HepG2 (cell line): ENCODE data around the gene DPEP3. TPM values are rescaled to one million over a fixed set of nuclear protein-coding genes. Genes with fewer than 3 reads are reported as not detected.

Experiments
- ATAC-seq: fragments of 200-7000 bp; cut with Tn5 transposase; 3 replicates; pipeline ENCODE4 v1.9.1; 2020; ENCODE audit warnings: mild to moderate bottlenecking, moderate library complexity
- BruUV-seq: library from RNA; stranded (reverse); fragments of 400-500 nt; replicated peaks from 2 replicates; lab custom pipeline; 2021; lab: Mats Ljungman, UMichigan
- CTCF ChIA-PET: fragments of 300-600 bp; formaldehyde crosslinking; extraction: SDS; loops from one replicate; lab custom pipeline; 2021; ENCODE audit warnings: low total read pairs, inconsistent platforms, low intra/inter-chr PET ratio; lab: Yijun Ruan, JAX
- POLR2A ChIA-PET: fragments of 350-600 bp; sonication (Branson Sonifier 250); formaldehyde crosslinking; loops from one replicate; lab custom pipeline; 2020; ENCODE audit warnings: antibody characterized with exemption, inconsistent platforms; lab: Yijun Ruan, JAX
- DNase-seq: peaks from one replicate; pipeline ENCODE4 v3.0.0-alpha.2; 2015; ENCODE audit warnings: low spot score
- FAIRE-seq: peaks from 3 replicates; lab custom pipeline; 2011; peaks lifted over from hg19 to GRCh38; lab: Jason Lieb, UNC
- H2AFZ ChIP-seq: one replicate; pipeline ENCODE4 v1.6.1; 2011; ENCODE audit warnings: low read length, inconsistent platforms
- H3K27ac ChIP-seq: fragments of 300-600 bp; 3 replicates; pipeline ENCODE4 v1.8.0; 2011; ENCODE audit warnings: mixed run types, mild to moderate bottlenecking, mixed read lengths, low read length, inconsistent platforms; ENCODE audit not compliant: insufficient read depth; ENCODE audit errors: extremely low read length
- H3K27me3 ChIP-seq, 2 experiments: fragments of 200-600 bp in 1 of 2; 2 replicates in 1 of 2; 3 replicates in 1 of 2; pipeline versions ENCODE4 v1.6.0 to v1.8.0; 2011; ENCODE audit warnings: low read length in 2 of 2, mild to moderate bottlenecking in 2 of 2, moderate library complexity in 2 of 2, inconsistent platforms in 1 of 2; ENCODE audit not compliant: insufficient read depth in 2 of 2, control insufficient read depth in 1 of 2
- H3K36me3 ChIP-seq, 2 experiments: fragments of 200-600 bp in 1 of 2; replicated peaks in 1 of 2; 2 replicates in 1 of 2; 3 replicates in 1 of 2; pipeline versions ENCODE4 v1.5.1 to v1.8.0; 2011; ENCODE audit warnings: low read length in 2 of 2, inconsistent platforms in 1 of 2; ENCODE audit not compliant: insufficient read depth in 2 of 2, control insufficient read depth in 1 of 2
- H3K4me1 ChIP-seq: 2 replicates; pipeline ENCODE4 v1.5.1; 2012; ENCODE audit warnings: low read length, inconsistent platforms; ENCODE audit not compliant: insufficient read depth
- H3K4me2 ChIP-seq: 2 replicates; pipeline ENCODE4 v1.6.0; 2011; ENCODE audit warnings: low read depth, low read length, inconsistent platforms
- H3K4me3 ChIP-seq, 3 experiments: fragments of 200-600 bp in 1 of 3; sonication (generic), shearing (Covaris generic) in 1 of 3; replicated peaks in 1 of 3; 2 replicates each; pipeline ENCODE4 v1.5.1; 2011 to 2016; ENCODE audit warnings: low read length in 3 of 3, inconsistent platforms in 2 of 3, low read depth in 2 of 3, mild to moderate bottlenecking in 2 of 3, control low read depth in 1 of 3, mixed read lengths in 1 of 3; ENCODE audit not compliant: insufficient read depth in 1 of 3
- H3K79me2 ChIP-seq: one replicate; pipeline ENCODE4 v1.6.1; 2011; ENCODE audit warnings: low read length, inconsistent platforms; ENCODE audit not compliant: insufficient read depth
- H3K9ac ChIP-seq: 2 replicates; pipeline ENCODE4 v1.6.0; 2011; ENCODE audit warnings: mild to moderate bottlenecking, low read depth, low read length, inconsistent platforms; ENCODE audit not compliant: insufficient read depth
- H3K9me3 ChIP-seq: 2 replicates; pipeline ENCODE4 v1.5.1; 2012; ENCODE audit warnings: mild to moderate bottlenecking, low read length
- H4K20me1 ChIP-seq: 2 replicates; pipeline ENCODE4 v1.6.0; 2011; ENCODE audit warnings: inconsistent platforms, mild to moderate bottlenecking, low read length, moderate library complexity; ENCODE audit not compliant: insufficient read depth
- AGO2 ChIP-seq: fragments of 200-400 bp; formaldehyde crosslinking; optimal IDR thresholded peaks from 2 replicates; pipeline ENCODE3; 2017; ENCODE audit warnings: mild to moderate bottlenecking, low read depth, low read length, moderate library complexity
- CCAR2 ChIP-seq: fragments of 200-400 bp; formaldehyde crosslinking; optimal IDR thresholded peaks from 2 replicates; pipeline ENCODE3; 2018; ENCODE audit warnings: low read depth, mild to moderate bottlenecking, low read length, moderate library complexity
- GPN1 ChIP-seq: sonication (generic); formaldehyde crosslinking; IDR thresholded peaks from 2 replicates; pipeline ENCODE4 v1.5.1; 2020; ENCODE audit warnings: missing genetic modification reagents, borderline replicate concordance
- RBFOX2 ChIP-seq: fragments of 200-400 bp; formaldehyde crosslinking; IDR thresholded peaks from 2 replicates; pipeline ENCODE4 v1.6.1; 2017; ENCODE audit warnings: low read depth, mild to moderate bottlenecking, low read length
- SNAI1 ChIP-seq: sonication (generic); formaldehyde crosslinking; IDR thresholded peaks from 2 replicates; pipeline ENCODE4 v1.5.0; 2020; ENCODE audit warnings: mild to moderate bottlenecking, missing genetic modification reagents, borderline replicate concordance
- ZC3H13 ChIP-seq: sonication (generic); formaldehyde crosslinking; IDR thresholded peaks from 2 replicates; pipeline ENCODE4 v1.8.1; 2023; ENCODE audit warnings: mild to moderate bottlenecking, missing genetic modification reagents, moderate library complexity
- ZNF558 ChIP-seq: sonication (generic); formaldehyde crosslinking; IDR thresholded peaks from 2 replicates; pipeline ENCODE4 v1.9.0; 2022; ENCODE audit warnings: mild to moderate bottlenecking, missing genetic modification reagents, borderline replicate concordance
- WGBS: methylation state at CpG from one replicate; pipeline ENCODE4 v1.1.6; 2017; ENCODE audit warnings: low lambda C conversion rate; 5-methylcytosine and 5-hydroxymethylcytosine counted together
- in situ Hi-C: cut with HindIII; loops from 2 replicates; pipeline ENCODE4 v1.10.0; 2017; ENCODE audit warnings: low pct_unique_long_range_greater_than_20kb; ENCODE audit not compliant: extremely low pct_ligation_motif_present
- intact Hi-C: fragments of 100-400 bp; cut with micrococcal nuclease; formaldehyde crosslinking; loops from one replicate; pipeline ENCODE4 v1.10.0; 2022; ENCODE audit not compliant: unreplicated experiment
- polyA plus RNA-seq, 8 experiments: library from polyadenylated mRNA; depleted of rRNA in 3 of 8; stranded (reverse) in 7 of 8; unstranded in 1 of 8; fragments of >200 nt; fragmentation: Illumina TruSeq in 4 of 8; extraction: Trizol in 4 of 8; gene quantifications; 2 replicates each; pipeline versions ENCODE4 v1.2.1 to v1.2.3, GENCODE V29; 2011 to 2016; ENCODE audit warnings: low read depth in 4 of 8, missing spikeins in 1 of 8, mixed read lengths in 1 of 8; ENCODE audit not compliant: insufficient read depth in 1 of 8
- total RNA-seq, 5 experiments: library from RNA; depleted of rRNA; stranded (reverse); fragments of >200 nt; fragmentation: Illumina TruSeq; extraction: Trizol; gene quantifications; 2 replicates each; pipeline ENCODE4 v1.2.3, GENCODE V29; 2016; ENCODE audit warnings: low read depth in 1 of 5
- TF ChIP-seq, protein P1 (sequence below): sonication (generic); formaldehyde crosslinking; IDR thresholded peaks from 2 replicates; pipeline ENCODE4 v1.8.0; 2022; ENCODE audit warnings: missing genetic modification reagents, mild to moderate bottlenecking, borderline replicate concordance
- TF ChIP-seq, protein P2 (sequence below): sonication (generic); formaldehyde crosslinking; conservative IDR thresholded peaks from 2 replicates; pipeline ENCODE4 v1.8.0; 2022; ENCODE audit warnings: low read depth, missing genetic modification reagents
- TF ChIP-seq, protein P3 (sequence below): sonication (generic); formaldehyde crosslinking; IDR thresholded peaks from 2 replicates; pipeline ENCODE4 v1.5.1; 2020; ENCODE audit warnings: mild to moderate bottlenecking, moderate library complexity, missing genetic modification reagents
- TF ChIP-seq, protein P4 (sequence below): sonication (generic); formaldehyde crosslinking; IDR thresholded peaks from 2 replicates; pipeline ENCODE4 v1.4.0; 2020; ENCODE audit warnings: missing genetic modification reagents, mild to moderate bottlenecking, borderline replicate concordance
- TF ChIP-seq, protein P5 (sequence below): sonication (generic); formaldehyde crosslinking; IDR thresholded peaks from 2 replicates; pipeline ENCODE4 v1.8.1; 2023; ENCODE audit warnings: mild to moderate bottlenecking, missing genetic modification reagents, borderline replicate concordance
- TF ChIP-seq, protein P6 (sequence below): sonication (generic); formaldehyde crosslinking; IDR thresholded peaks from 2 replicates; pipeline ENCODE4 v1.5.0; 2020; ENCODE audit warnings: mild to moderate bottlenecking, missing genetic modification reagents, borderline replicate concordance

DPEP3 gene
- total and polyA plus RNA-seq, 2 of the 13 experiments (the other 11 are each of a cell fraction or from before 2014, with no cell fraction given): not detected

DNA sequence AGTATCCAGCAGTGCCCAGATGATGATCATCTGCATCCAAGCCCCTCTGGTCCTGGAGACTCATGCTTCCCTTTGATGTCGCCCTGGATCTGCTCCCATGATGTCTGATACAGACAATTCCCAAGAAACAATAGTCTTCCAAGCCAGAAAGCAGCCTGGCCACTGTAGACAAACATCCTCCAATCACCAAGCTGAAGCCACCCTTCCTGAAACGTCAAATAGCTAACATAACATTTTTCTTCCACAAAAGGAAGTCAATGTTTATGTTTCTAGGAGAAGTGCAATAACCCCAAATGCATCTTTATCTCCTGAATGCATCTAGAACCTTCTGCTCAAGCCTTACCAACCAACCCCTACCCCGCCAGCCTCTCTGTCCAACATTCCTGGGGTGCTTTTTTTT lies 20.2 kb upstream of the DPEP3 start:
- POLR2A ChIA-PET: interaction anchor here (2.1 kb wide), 1 partner anchor 23 kb away, joined by 7 read pairs; the partner anchor contains the start of genes DDX28 and DUS2
- H3K36me3 ChIP-seq: no peaks in the 10 kb centered on the region
- intact Hi-C loops (no loop called here), in situ Hi-C loops (no loop called here)
- no peaks in the 10 kb centered on the region for H3K79me2 ChIP-seq
- no TSS peak for BruUV-seq
- H3K4me1 ChIP-seq: peaks cover 45% of the 10 kb centered on the region
- DNase-seq (no peak), FAIRE-seq (no peak), ATAC-seq (no peak; the same call in 2 of the 3 replicates)
- H2AFZ ChIP-seq: no peak overlapping the region
- H3K4me3 ChIP-seq: no peak overlapping the region
- no peak overlapping the region for H3K27ac ChIP-seq
- H3K9ac ChIP-seq: no peak overlapping the region
- H3K27me3 ChIP-seq: no peaks in the 10 kb centered on the region
- no peak overlapping the region; the same call in 1 of the 2 replicates for H3K4me2 ChIP-seq
- WGBS: 35% methylated on average over 3 of the region's 3 CpGs
- H4K20me1 ChIP-seq: no peaks in the 10 kb centered on the region
- H3K9me3 ChIP-seq: no peaks in the 10 kb centered on the region
- CTCF ChIA-PET: no interaction called here
- TF ChIP-seq RBFOX2: no peak
- TF ChIP-seq GPN1 (CRISPR knock-in tag): no peak
- TF ChIP-seq, protein P1, sequence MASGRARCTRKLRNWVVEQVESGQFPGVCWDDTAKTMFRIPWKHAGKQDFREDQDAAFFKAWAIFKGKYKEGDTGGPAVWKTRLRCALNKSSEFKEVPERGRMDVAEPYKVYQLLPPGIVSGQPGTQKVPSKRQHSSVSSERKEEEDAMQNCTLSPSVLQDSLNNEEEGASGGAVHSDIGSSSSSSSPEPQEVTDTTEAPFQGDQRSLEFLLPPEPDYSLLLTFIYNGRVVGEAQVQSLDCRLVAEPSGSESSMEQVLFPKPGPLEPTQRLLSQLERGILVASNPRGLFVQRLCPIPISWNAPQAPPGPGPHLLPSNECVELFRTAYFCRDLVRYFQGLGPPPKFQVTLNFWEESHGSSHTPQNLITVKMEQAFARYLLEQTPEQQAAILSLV (CRISPR knock-in tag): no peak
- no peak for TF ChIP-seq ZNF558 (CRISPR knock-in tag)
- TF ChIP-seq AGO2: no peak
- no peak for TF ChIP-seq ZC3H13 (CRISPR knock-in tag)
- TF ChIP-seq, protein P2, sequence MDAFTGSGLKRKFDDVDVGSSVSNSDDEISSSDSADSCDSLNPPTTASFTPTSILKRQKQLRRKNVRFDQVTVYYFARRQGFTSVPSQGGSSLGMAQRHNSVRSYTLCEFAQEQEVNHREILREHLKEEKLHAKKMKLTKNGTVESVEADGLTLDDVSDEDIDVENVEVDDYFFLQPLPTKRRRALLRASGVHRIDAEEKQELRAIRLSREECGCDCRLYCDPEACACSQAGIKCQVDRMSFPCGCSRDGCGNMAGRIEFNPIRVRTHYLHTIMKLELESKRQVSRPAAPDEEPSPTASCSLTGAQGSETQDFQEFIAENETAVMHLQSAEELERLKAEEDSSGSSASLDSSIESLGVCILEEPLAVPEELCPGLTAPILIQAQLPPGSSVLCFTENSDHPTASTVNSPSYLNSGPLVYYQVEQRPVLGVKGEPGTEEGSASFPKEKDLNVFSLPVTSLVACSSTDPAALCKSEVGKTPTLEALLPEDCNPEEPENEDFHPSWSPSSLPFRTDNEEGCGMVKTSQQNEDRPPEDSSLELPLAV (CRISPR knock-in tag): no peak
- TF ChIP-seq, protein P3, sequence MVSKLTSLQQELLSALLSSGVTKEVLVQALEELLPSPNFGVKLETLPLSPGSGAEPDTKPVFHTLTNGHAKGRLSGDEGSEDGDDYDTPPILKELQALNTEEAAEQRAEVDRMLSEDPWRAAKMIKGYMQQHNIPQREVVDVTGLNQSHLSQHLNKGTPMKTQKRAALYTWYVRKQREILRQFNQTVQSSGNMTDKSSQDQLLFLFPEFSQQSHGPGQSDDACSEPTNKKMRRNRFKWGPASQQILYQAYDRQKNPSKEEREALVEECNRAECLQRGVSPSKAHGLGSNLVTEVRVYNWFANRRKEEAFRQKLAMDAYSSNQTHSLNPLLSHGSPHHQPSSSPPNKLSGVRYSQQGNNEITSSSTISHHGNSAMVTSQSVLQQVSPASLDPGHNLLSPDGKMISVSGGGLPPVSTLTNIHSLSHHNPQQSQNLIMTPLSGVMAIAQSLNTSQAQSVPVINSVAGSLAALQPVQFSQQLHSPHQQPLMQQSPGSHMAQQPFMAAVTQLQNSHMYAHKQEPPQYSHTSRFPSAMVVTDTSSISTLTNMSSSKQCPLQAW: no peak
- TF ChIP-seq, protein P4, sequence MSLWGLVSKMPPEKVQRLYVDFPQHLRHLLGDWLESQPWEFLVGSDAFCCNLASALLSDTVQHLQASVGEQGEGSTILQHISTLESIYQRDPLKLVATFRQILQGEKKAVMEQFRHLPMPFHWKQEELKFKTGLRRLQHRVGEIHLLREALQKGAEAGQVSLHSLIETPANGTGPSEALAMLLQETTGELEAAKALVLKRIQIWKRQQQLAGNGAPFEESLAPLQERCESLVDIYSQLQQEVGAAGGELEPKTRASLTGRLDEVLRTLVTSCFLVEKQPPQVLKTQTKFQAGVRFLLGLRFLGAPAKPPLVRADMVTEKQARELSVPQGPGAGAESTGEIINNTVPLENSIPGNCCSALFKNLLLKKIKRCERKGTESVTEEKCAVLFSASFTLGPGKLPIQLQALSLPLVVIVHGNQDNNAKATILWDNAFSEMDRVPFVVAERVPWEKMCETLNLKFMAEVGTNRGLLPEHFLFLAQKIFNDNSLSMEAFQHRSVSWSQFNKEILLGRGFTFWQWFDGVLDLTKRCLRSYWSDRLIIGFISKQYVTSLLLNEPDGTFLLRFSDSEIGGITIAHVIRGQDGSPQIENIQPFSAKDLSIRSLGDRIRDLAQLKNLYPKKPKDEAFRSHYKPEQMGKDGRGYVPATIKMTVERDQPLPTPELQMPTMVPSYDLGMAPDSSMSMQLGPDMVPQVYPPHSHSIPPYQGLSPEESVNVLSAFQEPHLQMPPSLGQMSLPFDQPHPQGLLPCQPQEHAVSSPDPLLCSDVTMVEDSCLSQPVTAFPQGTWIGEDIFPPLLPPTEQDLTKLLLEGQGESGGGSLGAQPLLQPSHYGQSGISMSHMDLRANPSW (CRISPR knock-in tag): no peak
- TF ChIP-seq SNAI1 (CRISPR knock-in tag): no peak
- TF ChIP-seq, protein P5, sequence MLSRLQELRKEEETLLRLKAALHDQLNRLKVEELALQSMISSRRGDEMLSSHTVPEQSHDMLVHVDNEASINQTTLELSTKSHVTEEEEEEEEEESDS (CRISPR knock-in tag): no peak
- TF ChIP-seq, protein P6, sequence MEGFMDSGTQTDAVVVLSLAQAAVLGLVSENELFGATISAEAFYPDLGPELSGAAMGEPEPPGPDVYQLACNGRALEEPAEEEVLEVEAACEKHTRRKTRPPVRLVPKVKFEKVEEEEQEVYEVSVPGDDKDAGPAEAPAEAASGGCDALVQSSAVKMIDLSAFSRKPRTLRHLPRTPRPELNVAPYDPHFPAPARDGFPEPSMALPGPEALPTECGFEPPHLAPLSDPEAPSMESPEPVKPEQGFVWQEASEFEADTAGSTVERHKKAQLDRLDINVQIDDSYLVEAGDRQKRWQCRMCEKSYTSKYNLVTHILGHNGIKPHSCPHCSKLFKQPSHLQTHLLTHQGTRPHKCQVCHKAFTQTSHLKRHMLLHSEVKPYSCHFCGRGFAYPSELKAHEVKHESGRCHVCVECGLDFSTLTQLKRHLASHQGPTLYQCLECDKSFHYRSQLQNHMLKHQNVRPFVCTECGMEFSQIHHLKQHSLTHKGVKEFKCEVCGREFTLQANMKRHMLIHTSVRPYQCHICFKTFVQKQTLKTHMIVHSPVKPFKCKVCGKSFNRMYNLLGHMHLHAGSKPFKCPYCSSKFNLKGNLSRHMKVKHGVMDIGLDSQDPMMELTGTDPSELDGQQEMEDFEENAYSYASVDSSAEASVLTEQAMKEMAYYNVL: no peak
- no peak for TF ChIP-seq CCAR2
